ENCODE measurements around the gene CARS1. TPM values are rescaled to one million over a fixed set of nuclear protein-coding genes. Genes with fewer than 3 reads are reported as not detected.

The CARS1 gene
- total and polyA plus RNA-seq, 9 of the 15 experiments (the other 6 are each of a cell fraction or from before 2014, with no cell fraction given): 14.4 to 106 (median 73.6) TPM

DNA sequence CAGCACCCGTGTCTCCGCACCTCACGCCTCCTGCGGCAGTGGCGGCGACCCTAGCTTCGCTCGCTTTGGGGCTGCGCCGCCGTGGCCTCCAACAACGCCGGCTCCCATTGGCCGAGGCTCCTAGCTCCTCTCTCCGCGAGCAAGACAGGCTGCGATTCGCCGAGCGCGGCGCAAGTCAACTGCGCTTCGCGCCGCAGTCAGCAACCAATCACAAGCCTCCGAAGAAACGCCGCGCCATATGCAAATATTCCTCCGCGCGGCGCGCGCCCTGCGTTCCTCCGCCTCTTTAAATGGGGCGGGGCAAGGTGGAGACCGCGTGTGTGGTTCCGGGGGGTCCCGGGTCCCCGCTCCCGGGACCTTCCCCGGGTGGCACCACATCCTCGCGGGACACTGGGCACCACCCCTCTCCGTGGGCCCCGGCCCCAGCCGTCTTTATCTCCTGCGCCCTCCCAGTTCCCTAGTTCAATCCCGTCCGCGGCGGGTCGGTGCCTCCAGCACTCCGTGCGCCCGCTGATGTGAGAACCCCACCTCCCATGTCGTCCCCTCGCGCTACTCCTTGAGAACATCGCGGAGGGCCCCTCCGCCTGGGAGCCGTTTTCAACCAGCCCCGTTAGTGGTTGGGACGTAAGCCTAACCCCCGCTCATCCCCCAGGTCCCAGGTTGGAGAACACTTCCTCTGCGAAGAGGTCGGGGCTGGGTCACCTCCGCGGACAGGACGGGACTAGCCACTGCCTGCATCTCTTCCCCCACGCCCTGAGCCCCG lies 64.8 kb downstream of the CARS1 start, which contains the start of gene NAP1L4 (continued):
- TF ChIP-seq XRCC5 (IDR thresholded peaks at IDR 0.05; ENCODE audit: low read depth, low read length) (0 out of 2 replicates have a peak, but pooled peaks have one; percentile 1), ZKSCAN3 (CRISPR knock-in tag; IDR thresholded peaks at IDR 0.05) (no peak), JUNB (CRISPR knock-in tag; conservative IDR thresholded peaks at IDR 0.05) (no peak), HMGN3 (IDR thresholded peaks at IDR 0.05; ENCODE audit: borderline replicate concordance, extremely low read depth, insufficient read length, low read depth, low read length) (peak; percentile 75), RBM34 (IDR thresholded peaks at IDR 0.05; ENCODE audit: borderline replicate concordance, insufficient read depth, low read length) (no peak), CSDE1 (IDR thresholded peaks at IDR 0.05) (no peak; a peak in 1 of 4 replicates), PHF8 (IDR thresholded peaks at IDR 0.05; ENCODE audit: borderline replicate concordance, low read length) (peak; percentile 72), KLF6 (CRISPR knock-in tag; IDR thresholded peaks at IDR 0.05; ENCODE audit: borderline replicate concordance) (no peak), TFAM (CRISPR knock-in tag; conservative IDR thresholded peaks at IDR 0.05) (no peak), ZNF121 (CRISPR knock-in tag; conservative IDR thresholded peaks at IDR 0.05) (no peak)
- TF ChIP-seq, protein P1, sequence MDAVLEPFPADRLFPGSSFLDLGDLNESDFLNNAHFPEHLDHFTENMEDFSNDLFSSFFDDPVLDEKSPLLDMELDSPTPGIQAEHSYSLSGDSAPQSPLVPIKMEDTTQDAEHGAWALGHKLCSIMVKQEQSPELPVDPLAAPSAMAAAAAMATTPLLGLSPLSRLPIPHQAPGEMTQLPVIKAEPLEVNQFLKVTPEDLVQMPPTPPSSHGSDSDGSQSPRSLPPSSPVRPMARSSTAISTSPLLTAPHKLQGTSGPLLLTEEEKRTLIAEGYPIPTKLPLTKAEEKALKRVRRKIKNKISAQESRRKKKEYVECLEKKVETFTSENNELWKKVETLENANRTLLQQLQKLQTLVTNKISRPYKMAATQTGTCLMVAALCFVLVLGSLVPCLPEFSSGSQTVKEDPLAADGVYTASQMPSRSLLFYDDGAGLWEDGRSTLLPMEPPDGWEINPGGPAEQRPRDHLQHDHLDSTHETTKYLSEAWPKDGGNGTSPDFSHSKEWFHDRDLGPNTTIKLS (IDR thresholded peaks at IDR 0.05; ENCODE audit: borderline replicate concordance, low read depth): peak; percentile 55; the same call in 1 of the 2 replicates
- TF ChIP-seq, protein P2, sequence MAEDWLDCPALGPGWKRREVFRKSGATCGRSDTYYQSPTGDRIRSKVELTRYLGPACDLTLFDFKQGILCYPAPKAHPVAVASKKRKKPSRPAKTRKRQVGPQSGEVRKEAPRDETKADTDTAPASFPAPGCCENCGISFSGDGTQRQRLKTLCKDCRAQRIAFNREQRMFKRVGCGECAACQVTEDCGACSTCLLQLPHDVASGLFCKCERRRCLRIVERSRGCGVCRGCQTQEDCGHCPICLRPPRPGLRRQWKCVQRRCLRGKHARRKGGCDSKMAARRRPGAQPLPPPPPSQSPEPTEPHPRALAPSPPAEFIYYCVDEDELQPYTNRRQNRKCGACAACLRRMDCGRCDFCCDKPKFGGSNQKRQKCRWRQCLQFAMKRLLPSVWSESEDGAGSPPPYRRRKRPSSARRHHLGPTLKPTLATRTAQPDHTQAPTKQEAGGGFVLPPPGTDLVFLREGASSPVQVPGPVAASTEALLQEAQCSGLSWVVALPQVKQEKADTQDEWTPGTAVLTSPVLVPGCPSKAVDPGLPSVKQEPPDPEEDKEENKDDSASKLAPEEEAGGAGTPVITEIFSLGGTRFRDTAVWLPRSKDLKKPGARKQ (CRISPR knock-in tag; IDR thresholded peaks at IDR 0.05): no peak
- TF ChIP-seq, protein P3, sequence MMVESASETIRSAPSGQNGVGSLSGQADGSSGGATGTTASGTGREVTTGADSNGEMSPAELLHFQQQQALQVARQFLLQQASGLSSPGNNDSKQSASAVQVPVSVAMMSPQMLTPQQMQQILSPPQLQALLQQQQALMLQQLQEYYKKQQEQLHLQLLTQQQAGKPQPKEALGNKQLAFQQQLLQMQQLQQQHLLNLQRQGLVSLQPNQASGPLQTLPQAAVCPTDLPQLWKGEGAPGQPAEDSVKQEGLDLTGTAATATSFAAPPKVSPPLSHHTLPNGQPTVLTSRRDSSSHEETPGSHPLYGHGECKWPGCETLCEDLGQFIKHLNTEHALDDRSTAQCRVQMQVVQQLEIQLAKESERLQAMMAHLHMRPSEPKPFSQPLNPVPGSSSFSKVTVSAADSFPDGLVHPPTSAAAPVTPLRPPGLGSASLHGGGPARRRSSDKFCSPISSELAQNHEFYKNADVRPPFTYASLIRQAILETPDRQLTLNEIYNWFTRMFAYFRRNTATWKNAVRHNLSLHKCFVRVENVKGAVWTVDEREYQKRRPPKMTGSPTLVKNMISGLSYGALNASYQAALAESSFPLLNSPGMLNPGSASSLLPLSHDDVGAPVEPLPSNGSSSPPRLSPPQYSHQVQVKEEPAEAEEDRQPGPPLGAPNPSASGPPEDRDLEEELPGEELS (CRISPR knock-in tag; IDR thresholded peaks at IDR 0.05; ENCODE audit: borderline replicate concordance): 0 out of 2 replicates have a peak, but pooled peaks have one; percentile 76
- TF ChIP-seq, protein P4, sequence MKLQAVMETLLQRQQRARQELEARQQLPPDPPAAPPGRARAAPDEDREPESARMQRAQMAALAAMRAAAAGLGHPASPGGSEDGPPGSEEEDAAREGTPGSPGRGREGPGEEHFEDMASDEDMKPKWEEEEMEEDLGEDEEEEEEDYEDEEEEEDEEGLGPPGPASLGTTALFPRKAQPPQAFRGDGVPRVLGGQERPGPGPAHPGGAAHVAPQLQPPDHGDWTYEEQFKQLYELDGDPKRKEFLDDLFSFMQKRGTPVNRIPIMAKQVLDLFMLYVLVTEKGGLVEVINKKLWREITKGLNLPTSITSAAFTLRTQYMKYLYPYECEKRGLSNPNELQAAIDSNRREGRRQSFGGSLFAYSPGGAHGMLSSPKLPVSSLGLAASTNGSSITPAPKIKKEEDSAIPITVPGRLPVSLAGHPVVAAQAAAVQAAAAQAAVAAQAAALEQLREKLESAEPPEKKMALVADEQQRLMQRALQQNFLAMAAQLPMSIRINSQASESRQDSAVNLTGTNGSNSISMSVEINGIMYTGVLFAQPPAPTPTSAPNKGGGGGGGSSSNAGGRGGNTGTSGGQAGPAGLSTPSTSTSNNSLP (IDR thresholded peaks at IDR 0.05; ENCODE audit: borderline replicate concordance, low read depth, low read length): no peak
- TF ChIP-seq, protein P5, sequence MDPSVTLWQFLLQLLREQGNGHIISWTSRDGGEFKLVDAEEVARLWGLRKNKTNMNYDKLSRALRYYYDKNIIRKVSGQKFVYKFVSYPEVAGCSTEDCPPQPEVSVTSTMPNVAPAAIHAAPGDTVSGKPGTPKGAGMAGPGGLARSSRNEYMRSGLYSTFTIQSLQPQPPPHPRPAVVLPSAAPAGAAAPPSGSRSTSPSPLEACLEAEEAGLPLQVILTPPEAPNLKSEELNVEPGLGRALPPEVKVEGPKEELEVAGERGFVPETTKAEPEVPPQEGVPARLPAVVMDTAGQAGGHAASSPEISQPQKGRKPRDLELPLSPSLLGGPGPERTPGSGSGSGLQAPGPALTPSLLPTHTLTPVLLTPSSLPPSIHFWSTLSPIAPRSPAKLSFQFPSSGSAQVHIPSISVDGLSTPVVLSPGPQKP (CRISPR knock-in tag; IDR thresholded peaks at IDR 0.05): no peak
- TF ChIP-seq, protein P6, sequence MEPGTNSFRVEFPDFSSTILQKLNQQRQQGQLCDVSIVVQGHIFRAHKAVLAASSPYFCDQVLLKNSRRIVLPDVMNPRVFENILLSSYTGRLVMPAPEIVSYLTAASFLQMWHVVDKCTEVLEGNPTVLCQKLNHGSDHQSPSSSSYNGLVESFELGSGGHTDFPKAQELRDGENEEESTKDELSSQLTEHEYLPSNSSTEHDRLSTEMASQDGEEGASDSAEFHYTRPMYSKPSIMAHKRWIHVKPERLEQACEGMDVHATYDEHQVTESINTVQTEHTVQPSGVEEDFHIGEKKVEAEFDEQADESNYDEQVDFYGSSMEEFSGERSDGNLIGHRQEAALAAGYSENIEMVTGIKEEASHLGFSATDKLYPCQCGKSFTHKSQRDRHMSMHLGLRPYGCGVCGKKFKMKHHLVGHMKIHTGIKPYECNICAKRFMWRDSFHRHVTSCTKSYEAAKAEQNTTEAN (CRISPR knock-in tag; IDR thresholded peaks at IDR 0.05): peak; percentile 91; the same call in 1 of the 2 replicates
